ENCODE results near the gene SPTB.

GRCh38 chr14:64715146-64715627 lies 164.5 kb downstream of the SPTB start:
- TF ChIP-seq CTCF (IDR thresholded peaks at IDR 0.05 in 4 of 5, conservative IDR thresholded peaks at IDR 0.05 in 1 of 5), result no peak
- TF ChIP-seq POLR2A (IDR thresholded peaks at IDR 0.05), result no peak
